ENCODE data around the gene OR51S1.
"Not testable (repeated sequence)": the region's sequence is repeated elsewhere in the genome, so short reads cannot be mapped to it uniquely, and the experiment has no call there.

The OR51S1 gene

GRCh38 chr11:4848908-4849532, at the start of gene OR51S1:
OR51S1 (minus strand) TSS chr11:4849208; CDS start chr11:4849208, 0 bp downstream.
- no peak for DNase-seq

- no peak for DNase-seq
Observed at GRCh38 chr11:4891996-4892640, 43.1 kb upstream of the OR51S1 start.

- DNase-seq = no peak
Observed at GRCh38 chr11:4890279-4890678, 41.3 kb upstream of the OR51S1 start.

- no peak for DNase-seq
Observed at GRCh38 chr11:4887591-4887990, 38.6 kb upstream of the OR51S1 start.

- DNase-seq = no peak
Observed at GRCh38 chr11:4886186-4886585, 37.2 kb upstream of the OR51S1 start.

GRCh38 chr11:4884361-4884760, 35.4 kb upstream of the OR51S1 start:
- DNase-seq = no peak

GRCh38 chr11:4882543-4882942, 33.5 kb upstream of the OR51S1 start:
- no peak for DNase-seq

- no peak for DNase-seq
Observed at GRCh38 chr11:4881860-4882500, 33.0 kb upstream of the OR51S1 start, which contains the start of gene OR51T1. OR51T1 (plus strand) TSS chr11:4881900; CDS start chr11:4881900, 0 bp downstream.

- no peak for DNase-seq
Observed at GRCh38 chr11:4881188-4881587, 32.2 kb upstream of the OR51S1 start.

GRCh38 chr11:4865855-4866254, 16.8 kb upstream of the OR51S1 start:
- no peak for DNase-seq

- DNase-seq = no peak
Observed at GRCh38 chr11:4863876-4864275, 14.9 kb upstream of the OR51S1 start.

GRCh38 chr11:4862447-4863236, 13.6 kb upstream of the OR51S1 start:
- DNase-seq = no peak

GRCh38 chr11:4854286-4854685, 5.3 kb upstream of the OR51S1 start:
- not testable (repeated sequence) for DNase-seq

- DNase-seq = no peak
Observed at GRCh38 chr11:4851033-4851432, 2.0 kb upstream of the OR51S1 start.

GRCh38 chr11:4839851-4840549, 9.0 kb downstream of the OR51S1 start:
- no peak for DNase-seq

GRCh38 chr11:4830909-4831308, 18.1 kb downstream of the OR51S1 start:
- DNase-seq = no peak

GRCh38 chr11:4830346-4830745, 18.7 kb downstream of the OR51S1 start:
- DNase-seq = no peak

GRCh38 chr11:4826425-4826824, 22.6 kb downstream of the OR51S1 start:
- DNase-seq = no peak

GRCh38 chr11:4825132-4825531, 23.9 kb downstream of the OR51S1 start:
- no peak for DNase-seq

- DNase-seq = no peak
Observed at GRCh38 chr11:4821021-4821420, 28.0 kb downstream of the OR51S1 start, which contains the start of gene OR51F2. OR51F2 (plus strand) TSS chr11:4821321; CDS start chr11:4821422, 101 bp downstream.

- no peak for DNase-seq
Observed at GRCh38 chr11:4809246-4809645, 39.8 kb downstream of the OR51S1 start.

GRCh38 chr11:4808476-4808875, 40.5 kb downstream of the OR51S1 start:
- DNase-seq = no peak

GRCh38 chr11:4804280-4804679, 44.7 kb downstream of the OR51S1 start, which contains the start of gene OR52R1:
OR52R1 (minus strand) TSS chr11:4804380; CDS start chr11:4804380, 0 bp downstream.
- DNase-seq = no peak
